ENCODE measurements around the gene ZNF205.
"Not testable (repeated sequence)": the region's sequence is repeated elsewhere in the genome, so short reads cannot be mapped to it uniquely, and the experiment has no call there.

ZNF205 gene

DNA sequence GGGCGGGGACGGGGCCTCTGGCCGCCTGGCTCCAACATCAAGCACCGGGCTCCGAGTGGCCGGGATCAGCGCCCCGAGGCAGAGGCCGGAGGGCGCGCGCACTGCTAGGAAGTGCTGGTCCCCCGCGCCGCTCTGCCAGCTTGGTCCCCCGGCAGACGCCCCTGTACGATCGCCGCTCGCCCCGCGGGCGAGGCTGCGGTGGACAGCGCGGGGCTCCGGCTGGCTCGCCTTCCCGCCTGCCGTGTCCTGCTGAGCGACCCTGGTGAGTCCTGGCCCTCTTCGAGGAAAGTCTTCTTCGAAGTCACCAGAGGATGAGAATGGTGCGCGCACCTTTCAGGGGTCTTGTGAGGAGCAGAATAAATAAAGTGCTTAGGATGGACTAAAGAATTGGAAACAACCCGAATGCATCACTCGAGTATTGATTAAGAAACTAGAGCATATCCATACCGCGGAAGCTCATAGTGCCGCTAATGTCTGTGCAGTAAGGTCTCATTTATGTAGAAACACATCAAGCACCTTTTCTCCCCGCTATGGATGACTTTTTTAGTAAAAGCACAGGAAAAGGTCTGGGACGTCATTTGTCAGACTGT lies 22.8 kb downstream of the ZNF205 start:
- no peak for DNase-seq

DNA sequence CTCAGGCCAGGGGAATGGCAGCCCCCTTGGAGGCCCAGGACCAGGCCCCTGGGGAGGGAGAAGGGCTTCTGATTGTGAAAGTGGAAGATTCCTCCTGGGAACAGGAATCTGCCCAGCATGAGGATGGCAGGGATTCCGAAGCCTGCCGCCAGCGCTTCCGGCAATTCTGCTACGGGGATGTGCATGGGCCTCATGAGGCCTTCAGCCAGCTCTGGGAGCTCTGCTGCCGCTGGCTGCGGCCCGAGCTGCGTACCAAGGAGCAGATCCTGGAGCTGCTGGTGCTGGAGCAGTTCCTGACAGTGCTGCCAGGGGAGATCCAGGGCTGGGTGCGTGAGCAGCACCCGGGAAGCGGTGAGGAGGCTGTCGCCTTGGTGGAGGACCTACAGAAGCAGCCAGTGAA lies 24.9 kb downstream of the ZNF205 start:
- no peak for DNase-seq

DNA sequence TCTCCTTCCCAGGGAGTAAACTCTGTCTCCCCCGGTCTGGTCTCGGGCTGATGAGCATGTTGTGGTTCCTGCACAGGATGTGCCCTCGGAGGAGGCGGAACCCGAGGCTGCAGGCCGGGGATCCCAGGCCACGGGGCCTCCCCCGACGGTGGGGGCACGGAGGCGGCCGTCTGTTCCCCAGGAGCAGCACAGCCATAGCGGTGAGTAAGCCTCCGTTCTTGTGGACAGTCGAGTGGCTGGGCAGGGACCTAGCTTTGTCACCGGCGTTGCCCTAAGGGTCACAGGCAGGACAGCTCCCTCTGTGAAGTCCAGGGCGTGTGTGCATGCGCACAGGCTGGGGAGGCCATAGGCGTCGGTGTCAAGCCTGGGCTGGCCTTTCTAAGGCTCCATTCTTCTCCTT lies 26.0 kb downstream of the ZNF205 start:
- DNase-seq = no peak

DNA sequence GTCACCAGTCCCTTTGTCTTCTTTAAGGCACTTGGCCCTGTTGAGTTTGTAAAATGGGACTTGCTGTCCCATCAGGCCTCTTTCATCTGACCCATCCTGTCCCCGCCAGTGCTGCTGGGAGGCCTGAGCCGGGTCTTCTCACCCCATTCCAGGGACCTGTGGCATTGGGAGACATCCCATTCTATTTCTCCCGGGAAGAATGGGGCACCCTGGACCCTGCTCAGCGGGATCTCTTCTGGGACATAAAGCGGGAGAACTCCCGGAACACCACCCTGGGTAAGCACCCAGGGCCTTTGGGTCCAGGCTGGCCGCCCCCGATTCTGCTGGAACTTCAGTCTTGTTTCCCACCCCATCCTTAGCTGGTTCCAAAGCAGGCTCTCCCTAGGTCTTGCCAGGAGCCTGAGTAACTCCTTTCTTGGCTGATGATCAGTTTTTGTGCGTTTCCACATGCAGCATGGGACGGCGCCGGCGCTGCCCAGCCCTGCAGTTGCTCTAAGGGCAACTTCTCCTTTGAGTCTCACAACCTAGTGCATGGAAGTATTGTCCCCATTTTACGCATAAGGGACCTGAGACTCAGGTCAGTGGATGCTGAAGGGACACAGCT lies 26.5 kb downstream of the ZNF205 start:
- no peak for DNase-seq

DNA sequence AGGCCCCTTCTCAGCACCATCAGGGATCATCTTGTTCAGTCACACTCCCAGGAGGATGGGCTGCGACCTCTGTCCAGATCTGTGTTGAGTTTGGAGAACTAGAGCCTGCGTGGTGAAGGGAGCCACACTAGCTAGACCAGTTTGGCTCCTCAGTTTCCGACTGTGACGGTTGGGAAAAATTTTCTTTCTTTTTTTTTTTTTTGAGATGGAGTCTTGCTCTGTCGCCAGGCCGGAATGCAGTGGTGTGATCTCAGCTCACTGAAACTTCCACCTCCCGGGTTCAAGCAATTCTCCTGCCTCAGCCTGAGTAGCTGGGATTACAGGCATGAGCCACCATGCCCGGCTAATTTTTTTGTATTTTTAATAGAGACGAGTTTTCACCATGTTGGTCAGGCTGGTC lies 27.2 kb downstream of the ZNF205 start:
- DNase-seq = not testable (repeated sequence)

DNA sequence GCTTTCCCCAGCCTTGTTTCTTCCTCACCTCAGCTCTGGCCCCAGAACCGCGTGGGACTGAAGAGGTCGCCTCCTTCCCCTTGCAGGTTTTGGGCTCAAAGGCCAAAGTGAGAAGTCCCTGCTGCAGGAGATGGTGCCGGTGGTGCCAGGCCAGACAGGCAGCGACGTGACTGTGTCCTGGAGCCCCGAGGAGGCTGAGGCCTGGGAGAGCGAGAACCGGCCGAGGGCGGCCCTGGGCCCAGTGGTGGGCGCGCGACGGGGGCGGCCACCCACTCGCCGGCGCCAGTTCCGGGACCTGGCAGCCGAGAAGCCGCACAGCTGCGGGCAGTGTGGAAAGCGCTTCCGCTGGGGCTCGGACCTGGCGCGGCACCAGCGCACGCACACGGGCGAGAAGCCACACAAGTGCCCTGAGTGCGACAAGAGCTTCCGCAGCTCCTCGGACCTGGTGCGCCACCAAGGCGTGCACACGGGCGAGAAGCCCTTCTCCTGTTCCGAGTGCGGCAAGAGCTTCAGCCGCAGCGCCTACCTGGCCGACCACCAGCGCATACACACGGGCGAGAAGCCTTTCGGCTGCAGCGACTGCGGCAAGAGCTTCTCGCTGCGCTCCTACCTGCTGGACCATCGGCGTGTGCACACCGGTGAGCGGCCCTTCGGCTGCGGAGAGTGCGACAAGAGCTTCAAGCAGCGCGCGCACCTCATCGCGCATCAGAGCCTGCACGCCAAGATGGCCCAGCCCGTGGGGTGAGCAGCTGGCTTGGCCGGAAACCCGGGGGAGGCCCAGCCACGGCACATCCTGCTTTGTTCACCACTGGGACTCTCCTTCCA lies 28.4 kb downstream of the ZNF205 start:
- no peak for DNase-seq

DNA sequence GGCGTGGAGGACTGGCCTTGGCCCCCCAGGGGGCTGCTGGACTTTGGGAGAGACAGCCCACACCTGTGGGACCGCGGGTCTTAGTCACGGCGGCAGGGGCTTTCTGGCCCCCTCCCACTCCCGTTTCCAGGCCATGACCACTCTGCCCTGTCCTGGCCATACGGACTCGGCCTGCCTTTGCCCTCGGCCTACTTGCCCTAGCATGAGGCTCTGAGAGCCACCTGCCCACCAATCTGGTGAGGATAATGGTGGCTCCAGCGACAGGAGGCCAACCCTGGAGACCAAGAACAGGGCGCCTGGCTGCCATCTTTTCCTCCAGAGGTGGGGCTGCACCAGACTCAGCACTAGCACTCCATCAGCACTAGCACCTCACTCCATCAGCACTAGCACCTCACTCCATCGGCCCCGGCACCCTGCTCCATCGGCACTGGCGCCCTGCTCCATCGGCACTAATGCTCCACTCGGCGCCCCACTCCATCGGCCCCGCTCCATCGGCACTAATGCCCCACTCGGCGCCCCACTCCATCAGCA lies 29.5 kb downstream of the ZNF205 start:
- no peak for DNase-seq

DNA sequence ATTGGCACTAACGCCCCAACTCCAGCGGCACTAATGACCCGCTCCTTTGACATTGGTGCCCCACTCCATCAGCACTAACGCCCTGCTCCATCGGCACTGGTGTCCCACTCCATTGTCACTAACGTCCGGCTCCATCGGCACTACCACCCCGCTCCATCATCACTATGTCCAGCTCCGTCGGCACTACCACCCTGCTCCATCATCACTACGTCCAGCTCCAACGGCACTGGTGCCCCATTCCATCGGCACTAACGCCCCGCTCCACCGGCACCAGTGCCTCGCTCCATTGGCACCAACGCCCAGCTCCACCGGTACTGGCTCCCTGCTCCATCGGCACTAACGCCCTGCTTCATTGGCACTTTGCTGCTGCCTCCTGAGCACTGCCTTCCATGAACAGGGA lies 29.9 kb downstream of the ZNF205 start:
- no peak for DNase-seq

DNA sequence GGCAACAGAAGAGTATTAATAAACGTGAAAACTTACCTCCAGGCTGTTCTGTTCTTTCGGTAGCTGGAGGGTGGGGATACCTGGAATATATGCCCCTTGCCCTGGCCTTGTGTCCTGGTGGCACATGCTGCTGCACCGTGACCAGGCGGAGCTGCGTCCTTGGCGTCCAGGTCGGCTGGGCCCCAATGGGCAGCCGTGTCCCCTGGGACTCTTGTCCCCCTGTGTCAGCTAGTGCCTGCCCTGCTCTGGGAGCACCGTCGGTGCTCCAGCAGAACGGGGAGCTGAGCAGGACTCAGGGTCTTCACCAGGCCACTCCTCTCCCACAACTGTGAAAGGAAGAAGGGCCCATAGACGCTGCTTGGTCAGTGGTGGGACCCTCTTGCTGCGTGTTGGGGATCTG lies 30.4 kb downstream of the ZNF205 start:
- DNase-seq = no peak

DNA sequence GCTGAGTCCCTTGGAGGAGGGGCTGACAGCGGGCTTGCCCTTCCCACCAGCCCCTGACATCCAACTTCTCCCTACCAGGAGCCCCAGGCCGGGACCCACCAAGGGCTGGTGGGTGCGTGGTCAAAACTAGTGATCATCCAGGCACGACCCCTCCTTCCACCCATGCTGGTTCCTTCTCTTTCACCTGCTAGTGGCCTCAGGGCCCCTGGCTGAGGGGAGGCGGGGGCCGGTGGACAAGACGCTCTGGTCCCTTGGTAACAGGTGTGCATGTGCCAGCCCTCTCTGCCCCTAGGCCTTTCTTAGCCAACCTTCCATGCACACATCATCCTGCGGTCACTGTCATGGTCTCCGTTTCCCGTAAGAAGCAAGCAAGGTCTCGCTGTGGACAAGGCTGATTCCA lies 30.8 kb downstream of the ZNF205 start:
- DNase-seq = no peak

DNA sequence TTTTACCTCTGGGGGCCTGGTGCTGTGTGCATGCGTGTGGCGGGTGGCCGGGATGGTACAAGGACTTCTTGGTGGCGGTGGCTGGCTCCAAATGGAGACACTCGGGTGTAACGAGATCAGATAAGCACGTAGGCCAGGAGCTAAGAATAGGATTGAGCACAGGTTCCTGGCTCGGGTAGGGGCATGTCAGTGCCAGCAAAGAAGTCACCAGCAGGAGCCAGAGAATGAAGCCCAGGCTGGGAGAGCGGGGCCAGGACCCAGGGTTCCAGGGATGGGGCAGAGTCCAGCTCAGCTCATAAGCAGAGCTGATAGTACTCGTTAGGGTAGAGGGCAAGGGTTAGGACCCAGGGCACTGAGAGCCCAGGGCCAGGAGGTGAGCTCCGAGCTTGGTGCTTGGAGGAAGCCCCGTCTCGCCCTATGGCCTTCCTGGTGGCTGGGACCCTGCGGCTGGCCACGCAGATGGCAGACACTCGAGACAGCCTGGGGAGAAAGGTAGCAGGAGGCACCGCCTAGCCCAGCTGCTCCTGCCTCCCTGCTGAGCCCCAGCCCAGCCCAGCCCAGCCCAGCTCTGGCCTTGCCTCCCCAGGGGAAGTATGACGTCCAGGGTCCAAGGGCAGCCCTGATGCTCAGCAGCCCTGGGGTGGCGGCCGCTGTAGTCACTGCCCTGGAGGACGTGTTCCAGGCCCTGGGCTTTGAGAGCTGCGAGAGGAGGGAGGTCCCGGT lies 31.4 kb downstream of the ZNF205 start:
- DNase-seq = no peak

DNA sequence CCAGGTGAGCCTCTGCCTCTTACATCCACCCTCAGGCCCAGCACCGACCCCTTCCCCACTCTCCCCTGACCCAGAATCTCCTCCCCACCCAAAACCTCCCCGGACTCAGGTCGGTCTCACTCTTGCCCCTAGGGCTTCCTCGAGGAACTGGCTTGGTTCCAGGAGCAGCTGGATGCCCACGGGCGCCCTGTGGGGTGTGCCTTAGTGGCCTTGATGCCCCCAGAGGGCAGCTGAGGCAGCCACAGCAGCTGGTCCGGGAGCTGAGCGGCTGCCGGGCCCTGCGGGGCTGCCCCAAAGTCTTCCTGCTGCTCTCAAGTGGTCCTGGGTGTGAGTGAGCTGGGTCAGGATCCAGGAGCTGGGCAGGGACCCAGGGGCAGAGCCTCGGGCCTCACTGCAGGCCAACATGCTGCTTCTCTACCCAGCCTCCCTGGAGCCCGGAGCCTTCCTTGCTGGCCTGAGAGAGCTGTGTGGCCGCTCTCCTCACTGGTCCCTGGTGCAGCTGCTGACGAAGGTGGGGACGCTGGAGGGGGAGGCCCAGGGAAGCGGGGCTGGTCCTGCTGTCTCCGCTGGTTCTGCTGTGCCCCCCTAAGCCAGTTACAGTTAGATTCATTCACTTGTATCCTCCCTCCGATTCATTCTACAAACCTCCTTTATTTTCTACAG lies 32.1 kb downstream of the ZNF205 start:
- DNase-seq = no peak

DNA sequence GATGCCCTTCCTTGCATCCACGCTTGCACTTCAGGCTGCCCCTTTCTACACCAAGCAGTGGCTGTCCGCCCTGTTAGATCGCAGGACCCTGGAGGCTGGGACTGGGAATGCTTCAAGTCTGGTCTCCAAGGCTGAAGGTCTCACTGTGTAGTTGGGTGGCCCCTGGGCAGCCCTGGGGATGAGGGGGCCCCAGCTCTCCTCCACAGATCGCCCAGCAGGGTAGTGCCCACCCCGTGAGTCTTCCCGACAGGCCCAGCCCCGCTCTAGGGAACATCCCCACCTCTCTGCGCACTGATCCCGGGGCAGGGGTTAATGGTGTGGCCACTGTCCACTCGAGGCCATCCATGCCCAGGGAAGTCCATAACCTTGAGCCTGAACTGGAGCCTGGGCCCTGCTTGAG lies 32.8 kb downstream of the ZNF205 start:
- no peak for DNase-seq

DNA sequence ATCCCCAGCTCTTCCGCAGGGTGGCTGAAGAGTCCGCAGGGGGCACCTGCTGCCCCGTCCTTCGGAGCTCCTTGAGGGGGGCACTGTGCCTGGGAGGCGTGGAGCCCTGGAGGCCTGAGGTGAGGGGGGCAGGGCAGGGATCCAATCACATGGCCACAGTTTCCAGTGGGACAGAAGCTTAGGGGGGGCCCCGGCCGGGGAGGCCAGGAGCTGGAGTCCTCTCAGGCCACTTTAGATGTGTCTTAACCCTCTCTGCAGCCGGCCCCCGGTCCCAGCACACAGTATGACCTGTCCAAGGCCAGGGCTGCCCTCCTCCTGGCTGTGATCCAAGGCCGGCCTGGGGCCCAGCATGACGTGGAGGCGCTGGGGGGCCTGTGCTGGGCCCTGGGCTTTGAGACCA lies 33.3 kb downstream of the ZNF205 start:
- no peak for DNase-seq

DNA sequence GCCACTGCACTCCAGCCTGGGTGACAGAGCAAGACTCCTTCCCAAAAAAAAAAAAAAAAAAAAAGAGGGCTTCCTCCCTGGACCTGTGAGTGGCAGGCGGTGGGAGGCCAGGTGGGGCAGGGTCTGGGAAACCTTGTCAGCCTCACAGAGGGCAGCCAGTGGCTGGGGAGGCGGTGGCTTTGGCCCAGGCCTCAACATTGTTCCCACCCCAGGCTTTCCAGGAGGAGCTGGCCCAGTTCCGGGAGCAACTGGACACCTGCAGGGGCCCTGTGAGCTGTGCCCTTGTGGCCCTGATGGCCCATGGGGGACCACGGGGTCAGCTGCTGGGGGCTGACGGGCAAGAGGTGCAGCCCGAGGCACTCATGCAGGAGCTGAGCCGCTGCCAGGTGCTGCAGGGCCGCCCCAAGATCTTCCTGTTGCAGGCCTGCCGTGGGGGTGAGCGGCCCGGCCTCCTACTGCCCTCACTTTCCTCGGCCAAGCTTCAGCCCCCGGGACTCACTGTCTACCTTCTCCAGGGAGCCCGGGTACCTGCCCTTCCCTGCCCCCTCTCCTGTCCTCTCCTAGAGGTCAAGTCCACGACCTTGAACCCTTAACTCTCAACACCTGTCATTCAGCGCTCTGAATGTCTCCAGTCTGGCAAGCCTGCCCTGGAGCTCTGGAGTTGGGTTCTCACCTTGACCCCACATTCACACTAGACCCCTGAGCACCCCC lies 34.8 kb downstream of the ZNF205 start:
- no peak for DNase-seq

DNA sequence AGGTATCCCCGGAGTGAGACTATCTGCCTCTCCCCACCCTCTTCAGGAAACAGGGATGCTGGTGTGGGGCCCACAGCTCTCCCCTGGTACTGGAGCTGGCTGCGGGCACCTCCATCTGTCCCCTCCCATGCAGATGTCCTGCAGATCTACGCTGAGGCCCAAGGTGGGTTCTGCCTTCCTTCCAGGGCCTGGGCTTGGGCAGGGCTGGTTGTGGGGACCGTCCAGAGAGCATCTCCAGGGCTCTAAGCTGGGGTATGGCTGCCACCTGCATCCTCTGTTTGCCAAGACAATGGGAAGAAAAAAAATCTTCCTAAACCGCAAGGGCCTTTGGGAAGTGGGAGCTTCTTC lies 35.3 kb downstream of the ZNF205 start:
- DNase-seq = no peak

DNA sequence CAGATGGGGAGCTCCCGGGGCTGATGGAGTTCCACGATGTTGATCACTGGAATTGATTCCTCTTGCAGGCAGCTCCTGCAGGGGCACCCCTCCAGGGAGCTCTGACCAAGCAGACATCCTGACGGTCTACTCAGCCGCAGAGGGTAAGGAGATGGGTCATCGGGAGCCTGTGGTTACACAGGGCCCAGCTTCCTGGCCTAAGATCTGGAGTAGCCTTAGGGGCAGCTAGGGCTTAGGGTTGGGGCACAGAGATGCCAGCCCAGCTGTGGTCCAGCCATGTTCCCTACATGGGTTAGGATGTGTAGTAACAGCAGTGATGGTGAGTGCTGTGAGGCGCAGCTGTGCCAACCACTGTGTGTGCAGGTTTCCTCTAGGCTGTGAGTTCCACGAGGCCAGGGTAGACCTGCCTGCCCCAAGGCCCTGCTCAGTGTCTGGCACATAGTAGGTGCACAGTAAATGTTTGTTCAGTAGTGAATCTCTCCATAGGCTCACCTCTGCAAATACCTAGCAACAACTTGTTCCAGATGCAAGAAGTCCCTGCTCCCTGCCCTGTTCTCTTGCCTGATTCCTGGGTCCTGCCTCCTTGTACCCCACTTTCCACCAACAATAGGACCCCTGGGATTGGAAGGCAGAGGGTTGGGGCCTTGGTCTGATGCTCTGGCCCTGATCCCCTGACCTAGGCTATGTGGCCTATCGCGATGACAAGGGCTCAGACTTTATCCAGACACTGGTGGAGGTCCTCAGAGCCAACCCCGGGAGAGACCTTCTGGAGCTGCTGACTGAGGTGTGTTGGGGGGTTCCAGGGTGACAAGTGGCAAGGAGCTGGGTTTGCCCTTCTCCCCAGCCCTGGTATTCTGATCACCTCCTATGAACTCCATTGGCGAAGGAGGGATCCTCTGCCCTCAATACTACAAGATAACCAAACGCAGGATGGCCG lies 36.1 kb downstream of the ZNF205 start:
- no peak for DNase-seq

DNA sequence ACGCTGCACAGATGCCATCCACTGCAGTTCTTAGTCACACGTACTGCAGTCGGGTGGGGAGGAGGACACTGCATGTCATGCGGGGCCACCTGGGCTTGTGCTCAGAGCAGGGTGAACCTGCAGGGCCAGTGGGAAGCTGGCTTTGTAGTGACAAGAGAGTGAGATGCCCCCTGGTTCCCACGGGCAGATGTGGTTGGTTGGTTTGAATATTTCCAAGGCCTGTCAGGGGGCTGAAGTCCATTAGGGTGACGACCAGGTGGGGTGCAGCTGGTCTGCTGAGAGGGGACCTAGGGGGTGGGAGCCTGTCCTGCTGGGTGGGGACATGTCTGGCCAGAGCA lies 36.8 kb downstream of the ZNF205 start:
- DNase-seq = no peak

DNA sequence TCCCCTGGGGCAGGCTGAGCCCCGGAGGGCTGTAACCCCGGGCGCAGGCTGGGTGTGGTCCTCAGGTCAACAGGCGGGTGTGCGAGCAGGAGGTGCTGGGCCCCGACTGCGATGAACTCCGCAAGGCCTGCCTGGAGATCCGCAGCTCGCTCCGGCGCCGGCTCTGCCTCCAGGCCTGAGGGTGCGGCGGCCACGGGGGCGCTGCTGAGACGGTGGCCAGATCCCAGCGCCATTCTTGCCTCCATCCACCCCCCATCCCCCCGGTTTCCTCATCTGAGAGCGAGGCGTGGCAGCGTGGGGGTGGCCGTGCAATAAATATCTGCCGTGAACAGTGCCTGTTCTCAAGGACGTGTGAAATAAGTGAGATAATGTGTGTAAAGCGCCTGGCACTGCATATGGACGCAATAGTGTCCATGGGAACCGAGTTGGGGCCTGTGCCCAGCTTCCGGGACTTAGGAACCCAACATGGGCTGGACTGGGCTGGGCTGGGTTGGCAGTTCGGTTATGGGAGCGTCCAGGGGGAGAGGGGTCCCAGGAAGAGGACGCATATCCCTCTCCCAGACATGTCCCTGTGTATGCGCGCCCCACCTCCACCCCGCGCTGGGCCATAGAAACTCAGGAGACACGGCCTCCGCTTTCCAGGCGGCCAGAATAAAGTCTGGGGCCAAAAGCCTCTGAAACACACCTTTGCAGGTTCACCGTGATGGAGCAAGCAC lies 37.4 kb downstream of the ZNF205 start:
- DNase-seq = peak; percentile 63

DNA sequence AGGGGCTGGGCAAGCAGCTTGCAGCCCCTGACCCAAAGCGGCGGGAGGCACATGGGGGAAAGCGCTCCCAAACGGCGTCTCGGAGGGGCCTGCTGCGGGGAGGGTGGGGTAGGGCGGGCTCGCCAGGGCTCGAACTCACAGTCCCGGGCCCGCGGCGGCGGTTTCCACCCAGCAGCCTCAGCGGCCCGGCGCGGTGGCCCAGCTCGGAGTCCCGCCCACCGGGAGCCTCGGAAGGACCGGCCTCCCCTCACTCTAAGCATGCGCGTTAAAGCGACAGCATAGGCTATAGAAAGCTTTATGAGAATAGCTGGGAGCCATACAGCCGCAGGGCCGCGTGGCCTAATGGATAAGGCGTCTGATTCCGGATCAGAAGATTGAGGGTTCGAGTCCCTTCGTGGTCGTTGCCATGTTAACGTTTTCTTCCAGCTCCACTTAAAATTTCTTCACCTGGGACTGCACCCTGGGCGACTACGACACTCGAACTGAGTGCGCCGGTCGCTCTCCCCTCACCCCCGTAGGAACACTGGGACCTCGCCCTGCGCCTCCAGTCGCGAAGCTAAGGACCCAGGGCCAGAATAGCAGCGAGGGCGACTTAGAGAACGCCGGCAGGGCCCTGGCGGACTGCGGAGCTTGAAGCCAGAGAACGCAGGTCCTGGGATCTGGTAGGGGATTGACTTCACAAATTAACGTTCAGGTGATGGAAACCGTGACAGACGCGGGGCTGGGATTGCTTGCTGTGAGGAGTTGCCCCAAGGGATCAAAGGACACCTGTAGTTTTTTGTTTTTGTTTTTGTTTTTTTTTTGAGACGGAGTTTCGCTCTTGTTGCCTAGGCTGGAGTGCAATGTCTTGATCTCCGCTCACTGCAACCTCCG lies 38.2 kb downstream of the ZNF205 start:
- peak; percentile 100 for DNase-seq
